ENCODE measurements around the gene FOXO4.

Gene FOXO4

DNA sequence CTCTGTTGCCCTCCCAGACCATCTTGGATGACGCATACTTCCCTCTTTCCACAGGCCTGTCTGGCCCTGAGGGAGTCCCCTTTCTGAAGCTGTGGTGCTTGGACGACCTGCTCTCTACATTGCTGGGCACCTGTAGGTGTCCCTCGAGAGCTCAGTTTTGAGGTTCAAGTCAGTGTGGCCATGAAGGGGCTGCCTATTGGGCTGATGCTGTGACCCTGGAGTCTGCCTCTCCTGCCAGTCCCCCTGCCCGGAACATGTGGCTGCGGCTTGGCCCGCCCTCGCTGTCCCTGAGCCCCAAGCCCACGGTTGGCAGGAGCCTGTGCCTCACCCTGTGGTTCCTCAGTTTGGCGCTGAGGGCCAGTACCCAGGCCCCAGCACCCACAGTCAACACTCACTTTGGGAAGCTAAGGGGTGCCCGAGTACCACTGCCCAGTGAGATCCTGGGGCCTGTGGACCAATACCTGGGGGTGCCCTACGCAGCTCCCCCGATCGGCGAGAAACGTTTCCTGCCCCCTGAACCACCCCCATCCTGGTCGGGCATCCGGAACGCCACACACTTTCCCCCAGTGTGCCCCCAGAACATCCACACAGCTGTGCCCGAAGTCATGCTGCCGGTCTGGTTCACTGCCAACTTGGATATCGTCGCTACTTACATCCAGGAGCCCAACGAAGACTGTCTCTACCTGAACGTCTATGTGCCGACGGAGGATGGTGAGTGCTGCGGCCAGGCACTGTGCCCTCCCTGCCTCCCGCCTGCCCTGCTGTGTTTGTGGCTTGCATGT is 52.0 kb downstream of the FOXO4 start:
- H3K4me3 ChIP-seq (ENCODE audit: insufficient read length, low read depth), result no peak overlapping the region
- H3K4me1 ChIP-seq (ENCODE audit: insufficient read depth, insufficient read length), result peaks cover 16% of the 10 kb centered on the region
- peaks cover 9% of the 10 kb centered on the region for H3K27me3 ChIP-seq (ENCODE audit: insufficient read depth, insufficient read length)
- H3K36me3 ChIP-seq (ENCODE audit: insufficient read depth, insufficient read length, low read length), result peaks cover 7% of the 10 kb centered on the region
- no peak for TF ChIP-seq YY1 (IDR thresholded peaks at IDR 0.05; ENCODE audit: insufficient read depth, insufficient read length)
- TF ChIP-seq SUZ12 (IDR thresholded peaks at IDR 0.05; ENCODE audit: extremely low read depth, insufficient read depth, insufficient read length), result no peak
- no peak for TF ChIP-seq ZNF274 (IDR thresholded peaks at IDR 0.05; ENCODE audit: low read depth, low read length)
- H3K9ac ChIP-seq (ENCODE audit: insufficient read length, low read depth), result no peak overlapping the region
- DNase-seq (ENCODE audit: low read depth, low spot score), result no peak
- H3K9me3 ChIP-seq (ENCODE audit: insufficient read depth, low read length), result no peaks in the 10 kb centered on the region

DNA sequence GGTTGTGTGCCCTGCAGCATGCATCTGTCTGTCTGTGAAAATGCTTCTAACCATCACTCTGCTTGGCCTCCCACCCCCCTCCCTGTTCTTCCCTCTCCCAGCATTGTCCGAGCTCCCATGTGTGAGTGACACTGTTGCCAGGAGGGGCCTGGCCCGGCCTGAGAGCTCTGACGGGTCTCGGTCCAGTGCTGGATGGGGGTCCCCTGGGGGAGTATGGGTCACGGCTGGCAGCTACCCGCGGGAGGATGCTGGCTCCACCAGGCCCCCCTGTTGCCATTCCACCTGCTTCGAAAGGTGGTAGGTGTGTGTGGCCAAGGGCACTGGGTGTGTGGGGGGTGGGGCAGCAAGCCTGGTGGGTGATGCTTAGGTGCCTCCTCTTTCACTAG is 52.6 kb downstream of the FOXO4 start:
- Histone ChIP-seq H3K9me3 (ENCODE audit: insufficient read depth, low read length) (no peaks in the 10 kb centered on the region), H3K36me3 (ENCODE audit: insufficient read depth, insufficient read length, low read length) (peaks cover 5% of the 10 kb centered on the region), H3K4me3 (ENCODE audit: insufficient read length, low read depth) (no peak overlapping the region), H3K9ac (ENCODE audit: insufficient read length, low read depth) (no peak overlapping the region), H3K4me1 (ENCODE audit: insufficient read depth, insufficient read length) (peaks cover 16% of the 10 kb centered on the region), H3K27me3 (ENCODE audit: insufficient read depth, insufficient read length) (peaks cover 9% of the 10 kb centered on the region)
- no peak for TF ChIP-seq YY1 (IDR thresholded peaks at IDR 0.05; ENCODE audit: insufficient read depth, insufficient read length)
- TF ChIP-seq SUZ12 (IDR thresholded peaks at IDR 0.05; ENCODE audit: extremely low read depth, insufficient read depth, insufficient read length), result no peak
- no peak for TF ChIP-seq ZNF274 (IDR thresholded peaks at IDR 0.05; ENCODE audit: low read depth, low read length)
- DNase-seq (ENCODE audit: low read depth, low spot score), result no peak

DNA sequence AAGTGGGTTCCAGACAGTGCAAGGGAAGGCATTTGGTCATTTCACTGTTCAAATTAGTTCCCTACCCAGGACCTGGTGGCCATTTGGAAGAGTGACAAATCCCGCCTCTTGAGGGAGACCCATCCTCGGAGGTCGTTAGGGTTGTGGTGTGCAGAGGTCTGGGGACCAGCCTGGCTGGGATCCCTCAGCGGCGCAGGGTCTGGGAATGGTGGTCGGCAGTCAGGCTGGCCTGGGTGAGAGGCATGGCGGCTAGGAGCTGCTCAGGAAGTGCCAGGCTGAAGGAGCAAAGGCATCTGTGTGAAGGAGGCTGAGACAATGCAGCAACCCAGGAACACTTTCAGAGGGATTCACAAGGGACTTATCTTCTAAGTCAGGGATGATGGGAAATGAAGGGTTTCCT is 55.7 kb downstream of the FOXO4 start:
- no peaks in the 10 kb centered on the region for H3K36me3 ChIP-seq (ENCODE audit: insufficient read depth, insufficient read length, low read length)
- no peaks in the 10 kb centered on the region for H3K27me3 ChIP-seq (ENCODE audit: insufficient read depth, insufficient read length)
- no peak overlapping the region for H3K9ac ChIP-seq (ENCODE audit: insufficient read length, low read depth)
- peaks cover 12% of the 10 kb centered on the region for H3K4me1 ChIP-seq (ENCODE audit: insufficient read depth, insufficient read length)
- no peak overlapping the region for H3K4me3 ChIP-seq (ENCODE audit: insufficient read length, low read depth)
- TF ChIP-seq ZNF274 (IDR thresholded peaks at IDR 0.05; ENCODE audit: low read depth, low read length), result no peak
- no peak for TF ChIP-seq SUZ12 (IDR thresholded peaks at IDR 0.05; ENCODE audit: extremely low read depth, insufficient read depth, insufficient read length)
- no peak for TF ChIP-seq YY1 (IDR thresholded peaks at IDR 0.05; ENCODE audit: insufficient read depth, insufficient read length)
- DNase-seq (ENCODE audit: low read depth, low spot score), result no peak
- no peaks in the 10 kb centered on the region for H3K9me3 ChIP-seq (ENCODE audit: insufficient read depth, low read length)
